ENCODE measurements around the gene LMX1B.
"Not testable (repeated sequence)": the region's sequence is repeated elsewhere in the genome, so short reads cannot be mapped to it uniquely, and the experiment has no call there.

Gene LMX1B

GRCh38 chr9:126633881-126634558, 20.3 kb downstream of the LMX1B start:
- no peak for DNase-seq (ENCODE audit: low read depth in 1 of 2, low spot score in 1 of 2)

GRCh38 chr9:126635061-126635460, 21.3 kb downstream of the LMX1B start:
- DNase-seq (ENCODE audit: low read depth in 1 of 2, low spot score in 1 of 2), result no peak

DNA sequence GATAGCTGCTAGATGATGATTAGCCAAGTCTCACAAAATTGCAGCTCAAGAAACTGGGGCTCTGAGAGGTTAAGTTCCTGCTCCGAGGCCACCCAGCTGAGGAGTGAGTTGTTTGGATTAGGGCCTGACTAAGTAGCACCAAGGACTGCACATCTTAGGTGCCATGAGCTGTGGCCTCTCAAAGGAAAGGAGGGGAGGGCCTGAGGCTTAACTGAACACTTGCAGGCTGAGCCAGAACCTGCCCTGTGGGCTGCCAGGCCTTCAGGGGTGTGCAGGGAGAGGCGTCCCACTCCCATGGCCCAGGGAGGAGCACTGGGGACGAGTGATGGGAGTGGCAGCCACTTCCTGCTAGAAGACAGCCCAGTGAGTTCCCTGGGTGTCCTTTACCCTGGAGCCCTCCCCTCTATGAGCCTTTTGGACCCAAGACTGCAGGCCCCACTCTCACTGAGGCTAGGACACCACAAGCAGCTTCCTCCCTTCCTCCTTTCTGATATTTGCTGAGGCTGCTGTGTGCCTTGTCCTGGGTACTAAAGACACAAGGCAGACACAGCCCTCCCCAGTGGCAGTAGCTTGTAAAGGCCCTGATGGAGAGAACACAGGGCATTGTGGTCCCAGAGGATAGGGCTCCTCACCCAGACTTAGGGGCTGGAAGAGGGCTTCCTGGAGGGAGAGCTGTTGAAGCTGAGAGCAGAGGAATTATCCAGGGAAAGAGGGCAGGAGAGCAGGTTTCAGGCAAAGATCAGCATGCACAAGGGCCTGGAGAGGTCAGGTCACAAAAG, 22.1 kb downstream of the LMX1B start:
- DNase-seq (ENCODE audit: low read depth in 1 of 2, low spot score in 1 of 2), result no peak

DNA sequence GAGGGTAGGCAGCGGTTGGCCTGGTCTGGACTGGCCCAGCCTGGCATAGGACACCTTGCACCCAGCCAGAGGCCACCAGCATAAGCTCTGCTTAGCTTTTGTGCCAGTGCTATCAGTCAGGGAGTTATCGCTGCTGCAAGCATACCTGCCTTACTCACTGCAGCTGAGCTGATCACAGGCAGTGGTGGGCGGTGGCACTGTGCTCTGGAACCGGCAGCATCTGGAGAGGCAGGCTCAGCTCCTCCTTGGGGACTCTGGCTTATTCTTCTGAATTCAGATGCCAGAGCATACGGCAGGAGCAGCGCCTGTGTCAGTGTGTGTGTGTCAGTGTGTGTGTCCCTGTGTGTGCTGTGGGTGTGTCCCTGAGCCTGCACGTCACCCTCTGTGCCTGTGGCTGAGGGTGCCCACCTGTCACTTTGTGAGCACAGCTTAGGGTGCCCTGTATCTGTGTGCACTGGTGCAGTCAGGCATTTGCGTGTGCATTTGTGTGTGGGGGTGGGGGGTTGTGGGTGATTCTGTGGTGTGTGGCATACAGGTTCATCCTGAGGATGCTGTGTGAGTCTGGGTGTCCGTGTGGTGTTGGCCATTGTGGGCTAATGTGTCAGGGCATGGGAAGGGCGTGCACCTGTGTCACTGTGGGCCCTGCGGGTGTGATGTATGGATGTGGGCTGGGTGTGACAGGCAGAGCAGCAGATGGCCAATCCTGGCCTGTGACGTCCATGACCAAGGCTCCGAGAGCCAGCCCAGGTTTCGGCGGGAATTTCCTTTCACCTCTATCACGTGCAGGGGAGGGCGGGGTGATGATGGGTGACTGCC, 23.5 kb downstream of the LMX1B start:
- no peak for DNase-seq (ENCODE audit: low read depth in 1 of 2, low spot score in 1 of 2)

DNA sequence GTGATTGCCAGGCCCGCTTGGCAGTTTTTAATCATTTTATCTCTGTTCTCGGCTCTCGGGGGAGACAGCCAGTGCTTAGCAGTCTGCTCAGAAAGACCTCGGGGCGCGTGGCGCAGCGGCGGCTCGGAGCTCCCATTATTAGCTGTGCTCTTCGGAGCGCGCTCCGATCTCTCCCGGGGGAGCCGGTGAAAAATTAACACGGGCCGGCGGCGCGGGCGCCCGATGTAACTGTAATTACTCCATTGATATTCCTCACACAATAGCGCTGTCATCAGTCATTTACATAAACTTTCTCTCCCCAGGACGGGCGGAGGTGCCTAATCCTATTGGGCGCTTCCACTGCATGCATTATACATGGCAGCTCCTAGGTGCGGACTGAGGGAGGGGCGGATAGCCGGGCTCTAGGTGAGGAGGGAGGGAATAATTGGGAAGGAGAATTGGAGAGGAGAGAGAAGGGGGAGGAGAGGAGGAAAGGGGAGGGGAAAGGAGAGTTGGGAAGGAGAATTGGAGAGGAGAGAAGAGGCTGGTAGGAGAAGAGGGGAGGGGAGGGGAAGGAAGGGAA, 24.9 kb downstream of the LMX1B start:
- DNase-seq (ENCODE audit: low read depth in 1 of 2, low spot score in 1 of 2), result no peak

DNA sequence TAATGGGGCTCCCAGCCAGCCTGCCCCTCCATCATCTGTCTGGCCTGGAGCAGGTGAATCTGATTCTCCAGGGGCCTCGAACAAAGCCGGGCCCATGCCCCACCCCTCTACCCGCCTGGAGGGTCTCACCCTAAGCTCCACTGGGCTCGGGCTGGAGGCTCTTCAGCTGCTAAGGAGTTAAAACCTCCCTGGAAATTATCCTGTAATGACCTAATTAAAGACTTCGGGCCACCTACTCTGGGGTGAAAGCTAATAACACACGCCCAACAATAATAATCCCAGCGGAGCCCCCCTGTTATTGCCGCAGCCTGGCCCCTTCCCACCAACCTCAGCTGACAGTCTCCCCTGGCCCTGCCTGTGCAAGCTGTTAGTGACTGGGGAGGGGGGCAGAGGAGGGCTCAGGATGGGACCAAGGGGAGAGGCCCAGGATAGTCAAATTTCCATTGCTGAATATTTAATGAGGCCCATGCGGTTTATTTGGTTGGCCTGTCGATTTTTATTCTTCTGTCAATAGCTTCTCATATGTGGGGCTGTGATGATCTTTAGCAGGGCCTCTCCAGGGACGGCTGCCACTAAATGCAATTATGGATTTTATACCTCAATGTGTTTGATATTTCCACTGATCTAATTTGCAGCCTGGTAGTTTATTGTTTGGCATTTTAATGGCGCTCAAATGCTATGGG, 25.7 kb downstream of the LMX1B start:
- DNase-seq (ENCODE audit: low read depth in 1 of 2, low spot score in 1 of 2), result no peak

DNA sequence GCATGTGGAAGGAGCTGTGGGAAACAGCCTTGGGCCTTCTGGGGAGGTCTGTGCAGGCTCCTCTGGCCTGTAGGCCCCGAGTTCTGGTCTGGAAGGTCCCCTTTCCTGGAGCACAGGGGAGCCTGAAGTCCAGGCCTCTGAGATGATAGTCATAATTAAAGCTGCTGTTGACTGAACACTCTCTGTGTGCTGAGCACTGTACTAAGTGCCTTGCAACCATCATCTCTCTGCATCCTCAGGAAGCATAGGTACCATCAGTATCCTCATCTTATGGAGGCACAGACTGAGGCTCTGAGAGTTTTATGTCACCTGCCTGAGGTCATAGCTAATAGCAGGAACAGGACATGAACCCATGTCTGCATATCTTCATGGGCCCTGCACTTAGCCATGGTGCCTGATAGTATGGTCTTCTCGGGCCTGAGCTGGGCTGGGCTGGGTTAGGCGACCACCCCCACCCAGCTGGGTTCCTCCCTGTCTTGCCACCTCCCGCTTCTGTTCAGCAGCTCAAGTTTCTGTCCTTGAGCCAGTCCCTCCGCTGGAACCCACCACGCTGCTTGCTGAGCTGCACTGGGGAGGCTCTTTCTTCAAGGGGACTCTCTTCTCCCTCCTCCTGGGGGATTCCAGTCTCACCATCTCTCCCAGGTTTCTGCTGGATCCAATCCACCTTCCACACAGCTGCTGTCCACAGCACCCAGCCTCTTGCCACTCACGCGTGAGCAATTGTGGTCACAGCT, 27.6 kb downstream of the LMX1B start:
- no peak for DNase-seq (ENCODE audit: low read depth in 1 of 2, low spot score in 1 of 2)

DNA sequence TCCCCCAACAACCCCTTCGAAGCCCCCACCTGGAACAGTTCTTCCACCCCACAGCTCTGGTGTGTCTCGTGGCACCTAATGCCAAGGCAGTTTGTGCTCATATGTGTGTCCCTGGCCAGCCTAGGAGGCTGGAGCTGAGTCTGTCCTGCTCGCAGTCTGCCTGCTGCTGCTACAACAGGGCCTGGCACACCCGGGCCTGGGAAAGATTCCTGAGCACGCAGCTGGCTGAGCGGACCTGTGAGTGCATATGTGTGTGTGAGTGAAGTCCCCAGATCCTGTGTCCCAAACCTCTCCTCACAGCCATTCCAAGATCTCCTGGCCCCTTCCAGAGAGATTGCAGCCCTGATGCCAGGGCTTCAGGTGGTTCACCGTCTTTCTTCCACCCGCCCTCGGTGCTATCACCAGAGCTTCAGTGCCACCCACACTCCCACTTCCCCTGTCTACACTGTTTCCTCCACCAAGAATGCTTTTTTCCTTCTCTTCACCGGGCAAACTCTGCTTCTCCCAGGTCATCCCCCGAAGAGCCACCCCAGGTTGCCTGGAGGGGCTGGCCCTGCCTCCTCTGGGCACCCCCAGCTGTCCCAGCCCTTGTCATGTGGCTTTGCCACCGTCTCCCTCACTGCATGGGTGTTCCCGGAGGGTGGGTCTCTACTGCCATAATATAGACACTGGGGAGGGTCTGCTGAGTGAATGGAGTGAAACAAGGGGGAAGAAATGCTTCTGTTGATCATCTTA, 28.4 kb downstream of the LMX1B start:
- DNase-seq (ENCODE audit: low read depth in 1 of 2, low spot score in 1 of 2), result no peak

DNA sequence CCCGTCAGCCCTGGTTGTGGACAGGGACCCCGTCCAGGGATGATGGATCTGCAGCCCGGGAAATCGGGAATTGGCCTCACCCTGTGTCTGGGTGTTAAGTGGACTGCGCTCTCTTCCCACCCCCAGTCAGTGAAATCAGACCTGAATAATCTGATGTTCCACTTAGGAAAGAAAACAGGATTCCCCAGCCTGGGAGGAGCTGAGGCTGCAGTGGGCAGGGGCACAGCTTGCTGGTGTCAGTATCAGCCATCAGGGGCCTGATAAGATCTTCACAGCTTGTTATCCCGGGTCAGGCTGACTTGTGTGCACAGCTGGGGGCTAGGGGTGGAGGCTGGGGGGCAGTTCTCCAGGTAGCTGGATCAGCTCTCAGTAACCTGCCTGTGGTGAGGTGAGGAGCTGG, 29.1 kb downstream of the LMX1B start:
- DNase-seq (ENCODE audit: low read depth in 1 of 2, low spot score in 1 of 2), result no peak

- no peak for DNase-seq (ENCODE audit: low read depth in 1 of 2, low spot score in 1 of 2)
These were observed 30.3 kb downstream of the LMX1B start for GRCh38 chr9:126643945-126644527.

GRCh38 chr9:126646162-126646561, 32.4 kb downstream of the LMX1B start:
- no peak for DNase-seq (ENCODE audit: low read depth in 1 of 2, low spot score in 1 of 2)

DNA sequence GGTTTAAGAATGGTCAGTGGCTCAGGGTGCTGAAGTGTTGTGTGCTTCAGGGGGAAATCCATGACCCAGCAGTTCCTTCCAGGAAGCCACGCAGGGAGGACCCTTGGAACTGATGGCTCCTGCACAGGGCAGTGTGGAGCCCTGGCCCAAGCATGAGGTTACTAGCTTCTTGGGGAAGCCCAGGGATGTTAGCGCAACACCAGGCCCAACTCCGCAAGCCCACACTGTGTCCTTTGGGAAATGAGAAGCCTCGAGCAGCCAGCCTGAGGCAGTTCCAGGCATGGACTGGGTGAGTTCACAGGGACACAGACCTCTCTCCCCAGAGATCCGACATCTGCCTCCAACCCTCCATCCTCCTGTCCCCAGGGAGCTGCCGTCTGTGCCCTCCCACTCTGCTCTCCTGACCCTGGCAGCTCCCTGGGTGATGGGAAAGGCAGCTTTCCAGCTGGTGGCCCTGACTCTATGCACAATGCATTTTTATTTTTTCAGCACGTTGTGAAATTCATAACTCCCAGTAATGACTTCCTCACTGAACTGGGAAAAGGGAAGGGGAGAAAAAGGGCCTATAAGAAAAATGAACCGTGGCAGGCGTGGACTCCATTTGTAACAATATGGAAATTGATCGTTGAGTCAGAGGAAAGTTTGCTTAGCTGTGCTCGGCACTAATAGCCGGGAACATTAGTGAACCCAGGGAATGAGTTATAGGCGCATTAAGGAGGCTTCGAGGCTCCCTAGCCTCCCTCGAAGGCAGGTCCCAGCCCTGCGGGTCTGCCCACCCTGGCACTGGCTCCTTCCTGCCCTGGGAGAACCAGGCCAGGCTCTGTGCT, 34.1 kb downstream of the LMX1B start:
- no peak for DNase-seq (ENCODE audit: low read depth in 1 of 2, low spot score in 1 of 2)

DNA sequence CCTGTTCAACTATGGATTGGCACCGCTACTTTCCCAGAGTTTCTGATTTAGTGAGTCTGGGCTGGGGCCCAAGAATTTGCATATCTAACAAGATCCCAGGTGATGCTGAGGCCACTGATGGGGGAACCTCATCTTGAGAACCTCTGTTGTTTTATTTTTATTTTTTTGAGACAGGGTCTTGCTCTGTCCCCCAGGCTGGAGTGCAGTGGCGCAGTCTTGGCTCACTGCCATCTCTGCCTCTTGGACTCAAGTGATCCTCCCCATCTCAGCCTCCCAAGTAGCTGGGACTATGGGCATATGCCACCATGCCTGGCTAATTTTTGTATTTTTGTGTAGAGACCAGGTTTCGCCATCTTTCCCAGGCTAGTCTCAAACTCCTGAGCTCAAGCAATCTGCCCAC, 35.7 kb downstream of the LMX1B start:
- no peak for DNase-seq (ENCODE audit: low read depth in 1 of 2, low spot score in 1 of 2)

GRCh38 chr9:126650404-126651341, 36.9 kb downstream of the LMX1B start:
- DNase-seq (ENCODE audit: low read depth in 1 of 2, low spot score in 1 of 2), result no peak

- no peak for DNase-seq (ENCODE audit: low read depth in 1 of 2, low spot score in 1 of 2)
These were observed 38.4 kb downstream of the LMX1B start for GRCh38 chr9:126652140-126652582.

DNA sequence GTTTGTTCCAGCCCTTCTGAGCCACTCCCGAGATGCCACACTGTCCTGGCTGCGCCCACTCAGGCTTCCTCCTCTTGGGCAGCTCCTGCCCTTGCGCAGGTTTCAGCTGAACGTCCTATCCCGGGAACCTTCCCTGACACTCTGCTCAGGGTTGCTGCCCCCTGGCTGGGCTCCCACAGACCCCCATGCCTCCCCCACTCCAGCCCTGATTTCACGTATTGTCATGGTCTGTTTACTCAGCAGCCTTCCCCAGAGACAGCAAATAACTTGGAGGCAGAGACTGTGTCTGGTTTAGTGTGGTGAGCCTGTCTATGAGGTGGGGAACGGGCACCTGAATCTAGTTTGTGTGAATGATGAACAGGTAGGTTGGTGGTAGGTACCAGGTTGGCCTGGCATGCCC, 40.4 kb downstream of the LMX1B start:
- DNase-seq (ENCODE audit: low read depth in 1 of 2, low spot score in 1 of 2), result no peak

GRCh38 chr9:126656214-126656613, 42.5 kb downstream of the LMX1B start:
- DNase-seq (ENCODE audit: low read depth in 1 of 2, low spot score in 1 of 2), result not testable (repeated sequence)

Data from stimulated activated CD4-positive, alpha-beta T cell treated with anti-CD3 and anti-CD28 coated beads, Interleukin-15, amount 100 ng/mL, for 1 hour (primary cell).